ENCODE data around the gene SMIM45.

The SMIM45 gene

DNA sequence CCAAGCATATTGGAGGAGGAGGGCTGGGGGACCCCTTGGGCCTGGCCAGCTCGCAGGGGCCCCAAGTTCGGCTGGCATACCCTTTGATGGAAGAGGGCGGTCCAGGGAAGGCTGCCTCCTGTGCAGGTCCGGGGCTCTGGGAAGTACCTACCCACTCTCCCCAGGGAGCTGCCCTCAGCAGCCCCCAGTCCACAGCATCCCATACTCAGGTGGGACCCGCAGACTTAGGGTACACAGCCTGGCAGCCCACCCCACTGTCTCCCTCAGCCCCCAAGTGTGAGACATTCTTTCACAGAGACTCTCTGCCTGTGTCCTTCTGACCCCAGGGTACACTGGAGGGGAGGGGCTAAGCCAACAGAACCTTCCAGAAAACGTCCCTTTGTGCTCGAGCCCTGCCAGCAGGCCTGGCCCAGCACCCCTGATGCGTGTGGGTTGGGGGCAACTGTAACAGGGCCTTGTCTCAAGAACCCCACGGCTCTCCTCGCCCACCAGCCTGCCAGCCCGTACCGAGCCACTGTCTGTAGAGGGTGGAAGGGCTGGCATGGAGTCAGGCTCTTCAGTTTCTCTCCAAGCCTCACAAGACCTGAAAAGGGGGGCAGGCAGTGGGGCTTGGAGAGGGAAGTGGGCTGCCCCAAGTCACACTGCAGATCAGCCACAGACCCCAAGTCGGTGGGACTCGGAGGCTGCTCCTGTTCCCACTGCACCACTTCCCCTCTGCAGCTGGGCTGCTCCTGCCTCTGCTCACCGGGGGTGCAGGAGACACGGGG, 18.4 kb upstream of the SMIM45 start:
- ChIA-PET CTCF (no interaction called here), POLR2A (ENCODE audit: unreplicated experiment) (no interaction called here)
- Histone ChIP-seq H2AK9ac (replicated peaks; ENCODE audit: low read depth, low read length, poor library complexity) (no peak overlapping the region), H3K4me2 (ENCODE audit: low read depth, low read length) (no peak overlapping the region), H4K20me1 (ENCODE audit: insufficient read depth, low read length) (no peaks in the 10 kb centered on the region; the same call in 1 of the 2 replicates), H3K79me1 (ENCODE audit: low read depth in 1 of 2, low read length in 2 of 2) (no peaks in the 10 kb centered on the region), H3K27ac (ENCODE audit: insufficient read depth, low read length) (no peak overlapping the region), H3K4me1 (ENCODE audit: control insufficient read depth, insufficient read depth, low read length) (no peaks in the 10 kb centered on the region), H4K8ac (ENCODE audit: low read depth in 2 of 2, low read length in 2 of 2) (no peak overlapping the region), H3K9me1 (ENCODE audit: insufficient read depth, low read length) (no peaks in the 10 kb centered on the region; the same call in 1 of the 2 replicates), H2BK120ac (ENCODE audit: low read depth, low read length) (no peak overlapping the region), H3K4ac (ENCODE audit: low read depth, low read length) (no peak overlapping the region), H4K91ac (ENCODE audit: insufficient read depth, low read depth, low read length) (no peak overlapping the region), H2BK20ac (ENCODE audit: low read depth, low read length) (no peak overlapping the region), H3K18ac (ENCODE audit: low read depth, low read length) (no peak overlapping the region), H3K27me3 (ENCODE audit: control insufficient read depth, insufficient read depth, low read length) (no peaks in the 10 kb centered on the region), H2BK15ac (ENCODE audit: low read depth, low read length) (no peak overlapping the region), H3K14ac (replicated peaks; ENCODE audit: low read depth, low read length) (no peak overlapping the region), H3K4me3 (ENCODE audit: insufficient read depth, low read depth, low read length) (no peak overlapping the region), H3K56ac (ENCODE audit: extremely low read depth, insufficient read depth, low read length) (no peak overlapping the region), H3K9ac (ENCODE audit: low read depth, low read length) (no peak overlapping the region), H2AK5ac (ENCODE audit: low read depth, low read length) (no peak overlapping the region), H2AFZ (replicated peaks; ENCODE audit: low read length, poor library complexity) (peak overlapping the region; percentile 32), H3K23ac (ENCODE audit: low read depth, low read length) (no peak overlapping the region), H3K36me3 (ENCODE audit: control insufficient read depth, insufficient read depth, low read length) (no peaks in the 10 kb centered on the region), H3K9me3 (ENCODE audit: control insufficient read depth, insufficient read depth, low read length) (no peaks in the 10 kb centered on the region), H2BK5ac (ENCODE audit: low read depth, low read length, poor library complexity, severe bottlenecking) (no peak overlapping the region), H4K5ac (ENCODE audit: low read depth, low read length) (no peak overlapping the region)
- no peak for TF ChIP-seq MAFK (IDR thresholded peaks at IDR 0.05; ENCODE audit: low read depth, low read length)
- TF ChIP-seq RCOR1 (IDR thresholded peaks at IDR 0.05; ENCODE audit: insufficient replicate concordance, low read length) = no peak
- TF ChIP-seq MXI1 (IDR thresholded peaks at IDR 0.05; ENCODE audit: borderline replicate concordance, low read depth, low read length) = no peak
- TF ChIP-seq CEBPB (IDR thresholded peaks at IDR 0.05; ENCODE audit: low read depth, low read length) = no peak
- no peak for TF ChIP-seq FOS (IDR thresholded peaks at IDR 0.05; ENCODE audit: low read depth, low read length)
- TF ChIP-seq, protein P1, sequence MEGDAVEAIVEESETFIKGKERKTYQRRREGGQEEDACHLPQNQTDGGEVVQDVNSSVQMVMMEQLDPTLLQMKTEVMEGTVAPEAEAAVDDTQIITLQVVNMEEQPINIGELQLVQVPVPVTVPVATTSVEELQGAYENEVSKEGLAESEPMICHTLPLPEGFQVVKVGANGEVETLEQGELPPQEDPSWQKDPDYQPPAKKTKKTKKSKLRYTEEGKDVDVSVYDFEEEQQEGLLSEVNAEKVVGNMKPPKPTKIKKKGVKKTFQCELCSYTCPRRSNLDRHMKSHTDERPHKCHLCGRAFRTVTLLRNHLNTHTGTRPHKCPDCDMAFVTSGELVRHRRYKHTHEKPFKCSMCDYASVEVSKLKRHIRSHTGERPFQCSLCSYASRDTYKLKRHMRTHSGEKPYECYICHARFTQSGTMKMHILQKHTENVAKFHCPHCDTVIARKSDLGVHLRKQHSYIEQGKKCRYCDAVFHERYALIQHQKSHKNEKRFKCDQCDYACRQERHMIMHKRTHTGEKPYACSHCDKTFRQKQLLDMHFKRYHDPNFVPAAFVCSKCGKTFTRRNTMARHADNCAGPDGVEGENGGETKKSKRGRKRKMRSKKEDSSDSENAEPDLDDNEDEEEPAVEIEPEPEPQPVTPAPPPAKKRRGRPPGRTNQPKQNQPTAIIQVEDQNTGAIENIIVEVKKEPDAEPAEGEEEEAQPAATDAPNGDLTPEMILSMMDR (conservative IDR thresholded peaks at IDR 0.05; ENCODE audit: low read depth, low read length) = no peak
- TF ChIP-seq, protein P2, sequence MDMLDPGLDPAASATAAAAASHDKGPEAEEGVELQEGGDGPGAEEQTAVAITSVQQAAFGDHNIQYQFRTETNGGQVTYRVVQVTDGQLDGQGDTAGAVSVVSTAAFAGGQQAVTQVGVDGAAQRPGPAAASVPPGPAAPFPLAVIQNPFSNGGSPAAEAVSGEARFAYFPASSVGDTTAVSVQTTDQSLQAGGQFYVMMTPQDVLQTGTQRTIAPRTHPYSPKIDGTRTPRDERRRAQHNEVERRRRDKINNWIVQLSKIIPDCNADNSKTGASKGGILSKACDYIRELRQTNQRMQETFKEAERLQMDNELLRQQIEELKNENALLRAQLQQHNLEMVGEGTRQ (IDR thresholded peaks at IDR 0.05; ENCODE audit: low read depth, low read length) = no peak
- no peak for TF ChIP-seq NFE2L2 (IDR thresholded peaks at IDR 0.05; ENCODE audit: low read depth, low read length)
- no peak for TF ChIP-seq RAD21 (IDR thresholded peaks at IDR 0.05; ENCODE audit: low read length)
- no peak for TF ChIP-seq ELK1 (IDR thresholded peaks at IDR 0.05; ENCODE audit: borderline replicate concordance, low read depth, low read length)
- TF ChIP-seq POLR2A (IDR thresholded peaks at IDR 0.05; ENCODE audit: low read depth, low read length) = no peak
- in situ Hi-C loops (cut with MboI; ENCODE audit: low sequenced_read_pairs) (no loop called here), dilution Hi-C loops (cut with HindIII; ENCODE audit: low sequenced_read_pairs, unreplicated experiment) (no loop called here), intact Hi-C loops (cut with micrococcal nuclease) (no loop called here)
- DNase-seq (no peak), ATAC-seq (ENCODE audit: low read depth) (no peak)
- BruUV-seq (replicated peaks) = no TSS peak
- WGBS, 2 experiments (ENCODE audit: extremely low coverage in 2 of 2, insufficient read length in 1 of 2) = no CpG with 5 or more reads among the region's 16 CpGs

All from IMR-90 (cell line).